Measurements from ENCODE around the gene SPECC1. TPM values are rescaled to one million over a fixed set of nuclear protein-coding genes. Genes with fewer than 3 reads are reported as not detected.
A peak's percentile ranks its signal among the peaks of the same experiment; 100 is the strongest.

Gene SPECC1
- total RNA-seq, 1 donor from 2014 or later = 93.1 TPM

DNA sequence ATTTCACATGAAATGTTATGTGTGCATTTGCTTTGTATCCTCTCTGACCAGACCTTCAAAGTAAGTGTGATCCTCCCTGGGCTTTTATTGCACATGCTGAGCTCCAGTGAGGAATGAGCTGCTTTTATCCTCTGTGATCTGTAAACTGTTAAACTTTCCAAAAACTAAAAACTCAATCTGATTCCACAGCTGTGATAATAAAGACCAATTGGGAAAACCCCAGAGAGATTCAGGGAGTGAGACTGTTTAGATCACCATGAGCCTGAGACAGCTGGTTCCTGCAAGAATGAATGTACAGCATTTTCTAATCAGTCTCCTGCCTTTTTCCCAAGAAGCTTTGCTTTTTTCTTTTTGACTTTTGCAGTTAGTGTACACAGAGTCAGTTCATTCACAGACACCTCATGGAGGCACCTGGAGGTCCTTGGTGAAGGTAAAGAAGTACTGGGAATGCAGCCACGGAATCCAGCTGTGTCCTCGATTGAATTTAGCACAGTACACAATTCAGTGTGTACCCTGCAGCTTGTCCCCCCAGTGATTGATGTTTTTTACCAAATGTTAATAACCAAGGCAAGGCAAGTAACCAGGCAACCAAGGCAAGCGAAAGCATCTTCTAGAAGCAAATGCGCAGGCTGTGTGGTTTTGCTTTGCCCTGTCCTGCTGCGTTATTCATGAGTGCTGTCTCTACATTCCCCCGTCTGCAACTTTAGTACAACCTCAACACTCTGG lies 275.6 kb downstream of the SPECC1 start:
- peak overlapping the region; percentile 24 for H3K27ac ChIP-seq
- Mint-ChIP-seq H3K9me3 (peaks cover 9% of the 10 kb centered on the region), H3K36me3 (peaks cover 24% of the 10 kb centered on the region), H3K4me3 (peak overlapping the region; percentile 65), H3K27ac (peak overlapping the region; percentile 99), H3K27me3 (ENCODE audit: insufficient read depth, low read depth) (peaks cover 9% of the 10 kb centered on the region), H3K4me1 (peaks cover 73% of the 10 kb centered on the region)
- no peaks in the 10 kb centered on the region for H3K27me3 ChIP-seq
- H3K4me3 ChIP-seq = no peak overlapping the region
- peaks cover 28% of the 10 kb centered on the region for H3K4me1 ChIP-seq
- H3K9ac ChIP-seq = no peak overlapping the region
- no peaks in the 10 kb centered on the region for H3F3A ChIP-seq (ENCODE audit: low read depth)
- H3K79me2 ChIP-seq (ENCODE audit: low read depth) = no peaks in the 10 kb centered on the region
- H2AFZ ChIP-seq (replicated peaks) = no peak overlapping the region
- no peaks in the 10 kb centered on the region for H4K20me1 ChIP-seq (ENCODE audit: low read depth)
- no peaks in the 10 kb centered on the region for H3K36me3 ChIP-seq
- TF ChIP-seq, protein P1, sequence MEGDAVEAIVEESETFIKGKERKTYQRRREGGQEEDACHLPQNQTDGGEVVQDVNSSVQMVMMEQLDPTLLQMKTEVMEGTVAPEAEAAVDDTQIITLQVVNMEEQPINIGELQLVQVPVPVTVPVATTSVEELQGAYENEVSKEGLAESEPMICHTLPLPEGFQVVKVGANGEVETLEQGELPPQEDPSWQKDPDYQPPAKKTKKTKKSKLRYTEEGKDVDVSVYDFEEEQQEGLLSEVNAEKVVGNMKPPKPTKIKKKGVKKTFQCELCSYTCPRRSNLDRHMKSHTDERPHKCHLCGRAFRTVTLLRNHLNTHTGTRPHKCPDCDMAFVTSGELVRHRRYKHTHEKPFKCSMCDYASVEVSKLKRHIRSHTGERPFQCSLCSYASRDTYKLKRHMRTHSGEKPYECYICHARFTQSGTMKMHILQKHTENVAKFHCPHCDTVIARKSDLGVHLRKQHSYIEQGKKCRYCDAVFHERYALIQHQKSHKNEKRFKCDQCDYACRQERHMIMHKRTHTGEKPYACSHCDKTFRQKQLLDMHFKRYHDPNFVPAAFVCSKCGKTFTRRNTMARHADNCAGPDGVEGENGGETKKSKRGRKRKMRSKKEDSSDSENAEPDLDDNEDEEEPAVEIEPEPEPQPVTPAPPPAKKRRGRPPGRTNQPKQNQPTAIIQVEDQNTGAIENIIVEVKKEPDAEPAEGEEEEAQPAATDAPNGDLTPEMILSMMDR (IDR thresholded peaks at IDR 0.05) = no peak
- no peak for TF ChIP-seq EZH2phosphoT487 (IDR thresholded peaks at IDR 0.05)
- TF ChIP-seq EZH2 (IDR thresholded peaks at IDR 0.05) = no peak
- H3K9me3 ChIP-seq (ENCODE audit: low read depth) = no peaks in the 10 kb centered on the region
- H3K4me2 ChIP-seq = peak overlapping the region; percentile 16
- no peak for DNase-seq (ENCODE audit: low spot score)

DNA sequence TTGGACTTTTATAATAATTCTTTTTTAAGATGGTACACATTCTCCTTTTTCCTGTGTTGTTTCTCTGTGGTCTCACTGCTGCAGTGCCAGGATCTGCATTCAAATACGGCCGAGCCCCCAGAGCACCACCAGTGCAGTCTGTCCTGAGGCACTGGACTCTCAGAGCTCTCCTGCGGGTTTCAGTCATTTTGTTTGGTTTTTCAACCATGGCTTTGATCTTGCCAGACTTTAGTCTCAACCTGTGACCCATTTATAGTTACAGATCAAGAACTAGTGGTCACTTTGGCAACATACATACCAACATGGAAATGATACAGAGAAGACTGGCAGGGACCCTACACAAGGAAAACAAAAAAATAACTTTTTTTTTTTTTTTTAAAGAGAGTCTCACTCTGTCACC lies 280.8 kb downstream of the SPECC1 start:
- no peaks in the 10 kb centered on the region for H3K36me3 ChIP-seq
- DNase-seq (ENCODE audit: low spot score) = no peak
- H3K4me3 ChIP-seq = no peak overlapping the region
- H3K27ac ChIP-seq = no peak overlapping the region
- no peaks in the 10 kb centered on the region for H3K27me3 ChIP-seq
- Mint-ChIP-seq H3K36me3 (peaks cover 26% of the 10 kb centered on the region), H3K27me3 (ENCODE audit: insufficient read depth, low read depth) (peaks cover 9% of the 10 kb centered on the region), H3K9me3 (peaks cover 20% of the 10 kb centered on the region), H3K4me3 (no peak overlapping the region), H3K27ac (peak overlapping the region; percentile 73), H3K4me1 (peaks cover 40% of the 10 kb centered on the region)
- no peaks in the 10 kb centered on the region for H3F3A ChIP-seq (ENCODE audit: low read depth)
- H3K79me2 ChIP-seq (ENCODE audit: low read depth) = no peaks in the 10 kb centered on the region
- no peaks in the 10 kb centered on the region for H3K9me3 ChIP-seq (ENCODE audit: low read depth)
- no peak overlapping the region for H3K9ac ChIP-seq
- H3K4me1 ChIP-seq = peaks cover 13% of the 10 kb centered on the region
- H4K20me1 ChIP-seq (ENCODE audit: low read depth) = no peaks in the 10 kb centered on the region
- H2AFZ ChIP-seq (replicated peaks) = no peak overlapping the region
- no peak for TF ChIP-seq EZH2phosphoT487 (IDR thresholded peaks at IDR 0.05)
- TF ChIP-seq EZH2 (IDR thresholded peaks at IDR 0.05) = no peak
- no peak overlapping the region for H3K4me2 ChIP-seq

DNA sequence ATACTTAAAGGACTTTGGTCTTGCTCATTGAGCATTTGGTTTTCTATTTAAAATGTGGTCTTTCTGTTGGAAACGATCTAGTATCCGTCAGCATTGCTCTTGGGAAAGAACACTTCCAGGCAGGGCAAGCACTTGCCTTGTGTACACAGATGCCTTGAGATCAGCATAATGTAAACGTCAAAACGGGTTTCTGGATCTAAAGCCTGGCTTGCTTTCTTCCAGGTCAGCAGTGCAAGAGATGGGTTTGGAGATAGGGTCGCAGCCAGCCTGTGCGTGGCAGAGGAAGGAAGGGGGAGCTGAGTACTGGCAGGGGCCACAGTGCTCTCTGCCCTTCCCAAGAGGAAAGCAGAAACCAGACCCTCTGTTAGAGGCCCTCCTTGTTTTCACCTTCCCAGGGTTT lies 282.7 kb downstream of the SPECC1 start:
- Histone ChIP-seq H3K4me2 (no peak overlapping the region), H4K20me1 (ENCODE audit: low read depth) (no peaks in the 10 kb centered on the region), H3K27ac (no peak overlapping the region), H3K27me3 (no peaks in the 10 kb centered on the region), H3K4me1 (no peaks in the 10 kb centered on the region), H3F3A (ENCODE audit: low read depth) (no peaks in the 10 kb centered on the region), H3K9me3 (ENCODE audit: low read depth) (no peaks in the 10 kb centered on the region), H3K79me2 (ENCODE audit: low read depth) (no peaks in the 10 kb centered on the region), H2AFZ (replicated peaks) (no peak overlapping the region), H3K9ac (no peak overlapping the region), H3K36me3 (no peaks in the 10 kb centered on the region), H3K4me3 (no peak overlapping the region)
- Mint-ChIP-seq H3K27me3 (ENCODE audit: insufficient read depth, low read depth) (peaks cover 7% of the 10 kb centered on the region), H3K4me1 (peaks cover 22% of the 10 kb centered on the region), H3K4me3 (peak overlapping the region; percentile 24), H3K9me3 (peaks cover 28% of the 10 kb centered on the region), H3K36me3 (peaks cover 32% of the 10 kb centered on the region), H3K27ac (peak overlapping the region; percentile 57)
- TF ChIP-seq EZH2phosphoT487 (IDR thresholded peaks at IDR 0.05) (no peak), EZH2 (IDR thresholded peaks at IDR 0.05) (no peak)
- TF ChIP-seq, protein P1 (IDR thresholded peaks at IDR 0.05) = no peak
- DNase-seq (ENCODE audit: low spot score) = no peak

DNA sequence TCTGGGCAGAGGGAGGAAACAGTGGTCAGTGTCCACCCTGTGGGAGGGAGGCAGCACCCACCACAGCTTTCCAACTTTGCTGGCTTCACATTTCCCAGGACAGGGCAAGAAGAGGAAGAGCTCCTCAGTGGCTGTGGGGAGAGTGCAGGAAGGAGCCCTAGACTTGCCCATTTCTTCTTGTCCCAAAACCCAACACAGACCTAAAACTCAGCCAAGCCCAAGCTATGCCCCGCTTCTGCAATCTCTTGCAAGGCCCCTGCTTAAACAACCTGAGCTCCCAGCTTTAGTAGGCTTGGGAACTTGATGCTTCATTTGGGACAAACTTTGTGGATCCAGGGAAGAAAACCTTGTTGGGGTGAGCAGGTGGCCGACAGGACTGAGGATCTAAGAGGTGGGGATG lies 284.3 kb downstream of the SPECC1 start:
- Histone ChIP-seq H3K4me1 (no peaks in the 10 kb centered on the region), H3K79me2 (ENCODE audit: low read depth) (no peaks in the 10 kb centered on the region), H4K20me1 (ENCODE audit: low read depth) (no peaks in the 10 kb centered on the region), H3K4me3 (no peak overlapping the region), H3K9me3 (ENCODE audit: low read depth) (no peaks in the 10 kb centered on the region), H2AFZ (replicated peaks) (no peak overlapping the region), H3K27ac (no peak overlapping the region), H3F3A (ENCODE audit: low read depth) (no peaks in the 10 kb centered on the region), H3K36me3 (no peaks in the 10 kb centered on the region), H3K4me2 (no peak overlapping the region), H3K9ac (no peak overlapping the region), H3K27me3 (no peaks in the 10 kb centered on the region)
- no peak overlapping the region for H3K27ac Mint-ChIP-seq
- no peak overlapping the region for H3K4me3 Mint-ChIP-seq
- peaks cover 20% of the 10 kb centered on the region for H3K9me3 Mint-ChIP-seq
- TF ChIP-seq, protein P1 (IDR thresholded peaks at IDR 0.05) = no peak
- TF ChIP-seq EZH2phosphoT487 (IDR thresholded peaks at IDR 0.05) (no peak), EZH2 (IDR thresholded peaks at IDR 0.05) (no peak)
- H3K4me1 Mint-ChIP-seq = peaks cover 11% of the 10 kb centered on the region
- DNase-seq (ENCODE audit: low spot score) = no peak
- H3K27me3 Mint-ChIP-seq (ENCODE audit: insufficient read depth, low read depth) = peaks cover 2% of the 10 kb centered on the region
- H3K36me3 Mint-ChIP-seq = peaks cover 26% of the 10 kb centered on the region
